Lower leg skin (tissue), 3 donors: Measurements from ENCODE around the gene ANAPC10.

Experiments
- CTCF ChIP-seq, 3 donors: fragments of 450-650 bp; IDR thresholded peaks; one replicate each; pipeline ENCODE4 v1.5.1; 2016; ENCODE audit warnings: antibody characterized with exemption in 3 of 3, mild to moderate bottlenecking in 3 of 3, moderate library complexity in 2 of 3
- POLR2A ChIP-seq, 2 donors: fragments of 450-650 bp; IDR thresholded peaks; one replicate each; pipeline ENCODE4 v1.6.1; 2016 to 2017; ENCODE audit warnings: antibody characterized with exemption in 2 of 2, mild to moderate bottlenecking in 1 of 2, moderate library complexity in 1 of 2

- TF ChIP-seq POLR2A (IDR thresholded peaks at IDR 0.05) = no peak
- no peak for TF ChIP-seq CTCF (IDR thresholded peaks at IDR 0.05)
These were observed 1.7 kb upstream of the ANAPC10 start for GRCh38 chr4:145099653-145100052.
